Tibial nerve (tissue), 4 donors: Measurements from ENCODE around the gene HSFX4.

ENCODE experiments used
- CTCF ChIP-seq, 5 experiments: fragments of 200-600 bp in 3 of 5; fragments of 450-650 bp in 2 of 5; sonication (generic) in 3 of 5; IDR thresholded peaks; one replicate each; pipeline ENCODE4 v1.5.1; 2016 to 2019; ENCODE audit warnings: antibody characterized with exemption in 5 of 5, mild to moderate bottlenecking in 3 of 5, moderate library complexity in 2 of 5
- EP300 ChIP-seq, 2 donors: sonication (generic); formaldehyde crosslinking; IDR thresholded peaks; one replicate each; pipeline ENCODE4 v1.6.1; 2017; ENCODE audit warnings: antibody characterized with exemption in 2 of 2, mild to moderate bottlenecking in 1 of 2

GRCh38 chrX:149961572-149961971, 32.2 kb downstream of the HSFX4 start:
- TF ChIP-seq CTCF (IDR thresholded peaks at IDR 0.05), result no peak
- no peak for TF ChIP-seq EP300 (IDR thresholded peaks at IDR 0.05)
